H9 (cell line): Measurements from ENCODE around the gene INHBB. TPM values are rescaled to one million over a fixed set of nuclear protein-coding genes. Genes with fewer than 3 reads are reported as not detected.

Experiments
- DNase-seq: peaks from one replicate; pipeline ENCODE4 v3.0.0-alpha.2; 2017
- H2AFZ ChIP-seq: one replicate; pipeline ENCODE4 v1.6.1; 2013; ENCODE audit warnings: mild to moderate bottlenecking, low read length, control low read depth, moderate library complexity
- H2AK5ac ChIP-seq: 2 replicates; pipeline ENCODE4 v1.6.1; 2013; ENCODE audit warnings: low read length, control low read depth, mixed read lengths; ENCODE audit not compliant: insufficient read length
- H2BK120ac ChIP-seq: one replicate; pipeline ENCODE4 v1.6.1; 2013; ENCODE audit warnings: low read depth, mild to moderate bottlenecking, low read length, control low read depth, inconsistent platforms; ENCODE audit not compliant: poor library complexity, severe bottlenecking
- H2BK12ac ChIP-seq: 2 replicates; pipeline ENCODE4 v1.6.1; 2013; ENCODE audit warnings: low read length, control low read depth, mixed read lengths, low read depth; ENCODE audit not compliant: insufficient read length
- H2BK15ac ChIP-seq: 2 replicates; pipeline ENCODE4 v1.6.1; 2013; ENCODE audit warnings: low read depth, low read length, control low read depth
- H2BK20ac ChIP-seq: one replicate; pipeline ENCODE4 v1.6.1; 2013; ENCODE audit warnings: low read depth, mild to moderate bottlenecking, low read length, control low read depth, inconsistent platforms; ENCODE audit not compliant: poor library complexity, severe bottlenecking
- H2BK5ac ChIP-seq: 2 replicates; pipeline ENCODE4 v1.6.1; 2013; ENCODE audit warnings: low read length, control low read depth, mixed read lengths; ENCODE audit not compliant: insufficient read length
- H3K14ac ChIP-seq: 2 replicates; pipeline ENCODE4 v1.6.1; 2013; ENCODE audit warnings: low read length, control low read depth; ENCODE audit not compliant: insufficient read depth
- H3K18ac ChIP-seq: 2 replicates; pipeline ENCODE4 v1.6.1; 2013; ENCODE audit warnings: low read depth, mild to moderate bottlenecking, mixed read lengths, low read length, control low read depth; ENCODE audit not compliant: insufficient read length
- H3K23ac ChIP-seq: 2 replicates; pipeline ENCODE4 v1.6.1; 2013; ENCODE audit warnings: low read length, control low read depth, mixed read lengths, low read depth; ENCODE audit not compliant: insufficient read length
- H3K23me2 ChIP-seq: 2 replicates; pipeline ENCODE4 v1.6.1; 2013; ENCODE audit warnings: low read depth, mild to moderate bottlenecking, mixed read lengths, low read length, control low read depth; ENCODE audit not compliant: insufficient read length, poor library complexity, severe bottlenecking
- H3K27ac ChIP-seq: 2 replicates; pipeline ENCODE4 v1.5.1; 2013; ENCODE audit warnings: low read length, control low read depth, mixed read lengths, low read depth; ENCODE audit not compliant: insufficient read length
- H3K27me3 ChIP-seq: 2 replicates; pipeline ENCODE4 v1.6.1; 2013; ENCODE audit warnings: low read length, control low read depth, inconsistent platforms; ENCODE audit not compliant: insufficient read depth
- H3K4ac ChIP-seq: 2 replicates; pipeline ENCODE4 v1.6.1; 2013; ENCODE audit warnings: low read depth, mild to moderate bottlenecking, control low read depth, inconsistent platforms, low read length, moderate library complexity
- H3K4me1 ChIP-seq: 2 replicates; pipeline ENCODE4 v1.6.1; 2013; ENCODE audit warnings: low read length, control low read depth, inconsistent platforms; ENCODE audit not compliant: insufficient read depth
- H3K4me2 ChIP-seq: 2 replicates; pipeline ENCODE4 v1.6.1; 2013; ENCODE audit warnings: low read length, control low read depth, mixed read lengths; ENCODE audit not compliant: insufficient read length, insufficient read depth
- H3K56ac ChIP-seq: 2 replicates; pipeline ENCODE4 v1.6.1; 2013; ENCODE audit warnings: low read depth, mild to moderate bottlenecking, mixed read lengths, low read length, control low read depth; ENCODE audit not compliant: insufficient read length
- H3K79me1 ChIP-seq: 2 replicates; pipeline ENCODE4 v1.6.1; 2013; ENCODE audit warnings: low read depth, mild to moderate bottlenecking, moderate library complexity, low read length, control low read depth, inconsistent platforms; ENCODE audit not compliant: insufficient read depth, poor library complexity, severe bottlenecking
- H3K79me2 ChIP-seq: 2 replicates; pipeline ENCODE4 v1.6.1; 2013; ENCODE audit warnings: low read length, control low read depth, inconsistent platforms; ENCODE audit not compliant: insufficient read depth
- H3K9ac ChIP-seq: 2 replicates; pipeline ENCODE4 v1.6.1; 2013; ENCODE audit warnings: low read length, control low read depth, mixed read lengths; ENCODE audit not compliant: insufficient read length; ENCODE audit errors: extremely low read depth
- H3K9me3 ChIP-seq: one replicate; pipeline ENCODE4 v1.6.1; 2013; ENCODE audit warnings: low read depth, low read length, inconsistent platforms; ENCODE audit not compliant: control insufficient read depth
- H3T11ph ChIP-seq: one replicate; pipeline ENCODE4 v1.6.1; 2013; ENCODE audit warnings: mild to moderate bottlenecking, low read length, control low read depth, inconsistent platforms
- H4K20me1 ChIP-seq: one replicate; pipeline ENCODE4 v1.6.1; 2013; ENCODE audit not compliant: control insufficient read depth, insufficient read length, insufficient read depth
- H4K5ac ChIP-seq: 2 replicates; pipeline ENCODE4 v1.6.1; 2013; ENCODE audit warnings: low read depth, mild to moderate bottlenecking, mixed read lengths, low read length, control low read depth; ENCODE audit not compliant: insufficient read length
- H4K8ac ChIP-seq: replicated peaks from 2 replicates; pipeline ENCODE4 v1.6.1; 2013; ENCODE audit warnings: low read length, control low read depth, mixed read lengths, low read depth; ENCODE audit not compliant: insufficient read length
- H4K91ac ChIP-seq: 2 replicates; pipeline ENCODE4 v1.6.1; 2013; ENCODE audit warnings: low read depth, mild to moderate bottlenecking, moderate library complexity, mixed read lengths, low read length, control low read depth; ENCODE audit not compliant: insufficient read length
- H3K27ac Mint-ChIP-seq, 3 experiments: 2 replicates in 2 of 3; 3 replicates in 1 of 3; pipeline ENCODE4 v1.8.0; 2020 to 2021; ENCODE audit warnings: mixed read lengths in 3 of 3, mild to moderate bottlenecking in 1 of 3, moderate library complexity in 1 of 3
- H3K27me3 Mint-ChIP-seq: 2 replicates; pipeline ENCODE4 v1.8.0; 2021; ENCODE audit warnings: low read depth, mild to moderate bottlenecking, moderate library complexity, mixed read lengths
- H3K36me3 Mint-ChIP-seq, 3 experiments: 2 replicates in 2 of 3; 3 replicates in 1 of 3; pipeline ENCODE4 v1.8.0; 2020 to 2021; ENCODE audit warnings: low read depth in 3 of 3, mixed read lengths in 3 of 3; ENCODE audit not compliant: insufficient read depth in 1 of 3
- H3K4me1 Mint-ChIP-seq, 2 experiments: 2 replicates each; pipeline ENCODE4 v1.8.0; 2020; ENCODE audit warnings: mixed read lengths in 2 of 2
- H3K4me3 Mint-ChIP-seq, 2 experiments: 2 replicates in 1 of 2; 3 replicates in 1 of 2; pipeline ENCODE4 v1.8.0; 2020 to 2021; ENCODE audit warnings: mild to moderate bottlenecking in 2 of 2, mixed read lengths in 2 of 2, moderate library complexity in 1 of 2
- H3K9me3 Mint-ChIP-seq, 2 experiments: 2 replicates in 1 of 2; 3 replicates in 1 of 2; pipeline ENCODE4 v1.8.0; 2020; ENCODE audit warnings: mild to moderate bottlenecking in 2 of 2, mixed read lengths in 2 of 2, moderate library complexity in 1 of 2
- CTCF ChIP-seq: fragments of 200-600 bp; sonication (generic); conservative IDR thresholded peaks from 3 replicates; pipeline ENCODE4 v1.8.0; 2021; ENCODE audit warnings: antibody characterized with exemption, mild to moderate bottlenecking
- WGBS: extraction: QIAGEN DNeasy Blood & Tissue Kit; methylation state at CpG from one replicate; pipeline ENCODE4 v1.1.7; 2013; ENCODE audit warnings: missing lambda C conversion rate, low lambda C conversion rate, mixed read lengths; ENCODE audit not compliant: insufficient read length; ENCODE audit errors: extremely low coverage; 5-methylcytosine and 5-hydroxymethylcytosine counted together
- total RNA-seq: library from RNA; stranded (reverse); gene quantifications from 2 replicates; pipeline ENCODE4 v1.2.1, GENCODE V29; 2021

INHBB gene
- total RNA-seq, 1 experiment from 2014 or later = 0.13 TPM

- Histone ChIP-seq H3K79me1 (no peaks in the 10 kb centered on the region), H2BK12ac (no peak overlapping the region), H3K27ac (no peak overlapping the region), H3K9ac (no peak overlapping the region), H3K4me2 (no peak overlapping the region), H3K56ac (no peak overlapping the region), H3K4ac (no peak overlapping the region), H4K8ac (no peak overlapping the region), H3K27me3 (no peaks in the 10 kb centered on the region; the same call in 1 of the 2 replicates), H3K9me3 (no peaks in the 10 kb centered on the region), H3K14ac (no peak overlapping the region), H2BK20ac (no peak overlapping the region), H4K5ac (no peak overlapping the region), H3K79me2 (no peaks in the 10 kb centered on the region), H3K18ac (no peak overlapping the region), H2BK120ac (no peak overlapping the region), H2BK15ac (no peak overlapping the region), H3K23ac (no peak overlapping the region), H2AFZ (no peak overlapping the region), H4K20me1 (no peaks in the 10 kb centered on the region), H3K23me2 (no peaks in the 10 kb centered on the region), H2AK5ac (no peak overlapping the region), H3T11ph (no peak overlapping the region), H4K91ac (no peak overlapping the region), H2BK5ac (no peak overlapping the region), H3K4me1 (no peaks in the 10 kb centered on the region)
- Mint-ChIP-seq H3K27ac (0 out of 7 replicates have a peak overlapping the region, but pooled peaks of 1 of the 3 experiments have one; percentile 22), H3K9me3 (no peaks in the 10 kb centered on the region), H3K27me3 (peaks cover 55% of the 10 kb centered on the region), H3K4me1 (peaks cover 8 to 17% of the 10 kb centered on the region in 2 experiments), H3K4me3 (no peak overlapping the region), H3K36me3 (no peaks in the 10 kb centered on the region)
- DNase-seq = peak; percentile 23
- TF ChIP-seq CTCF = no peak
- WGBS = no CpG with 5 or more reads among the region's 22 CpGs
Observed at GRCh38 chr2:120398996-120399888, 53.3 kb downstream of the INHBB start.
